Measurements from ENCODE around the gene CRHBP. TPM values are rescaled to one million over a fixed set of nuclear protein-coding genes. Genes with fewer than 3 reads are reported as not detected.
"Not testable (repeated sequence)": the region's sequence is repeated elsewhere in the genome, so short reads cannot be mapped to it uniquely, and the experiment has no call there.

CRHBP gene
- total RNA-seq, 2 donors from 2014 or later: 0.62 to 0.83 TPM

DNA sequence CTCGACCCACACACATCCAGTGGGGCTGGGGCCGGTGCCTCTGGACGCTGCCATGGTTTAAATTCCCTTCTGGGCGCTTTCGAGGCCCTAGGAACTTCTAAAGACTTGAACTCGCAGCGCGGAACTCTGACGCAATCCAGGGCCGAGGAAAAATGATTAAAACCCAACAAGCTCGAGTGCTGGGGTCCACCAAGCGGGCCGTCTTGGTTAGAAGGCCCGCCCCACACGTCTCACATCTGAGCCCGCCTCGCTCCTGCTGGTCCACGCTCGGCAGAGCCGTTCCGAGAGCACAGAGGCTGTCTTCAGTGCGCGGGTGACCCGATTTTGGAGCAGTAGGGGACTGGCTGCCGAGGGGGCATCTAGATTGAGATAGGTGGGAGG, 1.5 kb downstream of the CRHBP start:
- DNase-seq (ENCODE audit: low spot score): no peak
- intact Hi-C loops (cut with DNase I): no loop called here

DNA sequence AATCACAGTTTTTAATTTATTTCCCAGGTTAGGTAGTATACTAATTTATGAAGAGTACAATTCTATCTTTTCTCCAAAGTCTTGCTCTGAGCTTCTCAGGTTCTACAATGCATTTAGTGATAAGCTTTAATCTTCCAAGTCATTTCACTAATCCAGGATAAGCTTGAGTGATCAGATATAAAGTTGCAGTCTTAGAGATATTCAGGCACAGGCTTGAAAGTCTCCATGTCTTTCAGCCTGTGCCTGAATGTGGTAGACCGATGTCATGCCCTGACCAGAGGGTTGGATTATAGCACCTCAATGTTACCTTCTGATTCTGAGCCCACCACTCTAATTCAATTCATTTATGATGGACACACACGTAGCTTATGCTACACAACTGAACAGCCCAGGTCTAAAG, 3.2 kb downstream of the CRHBP start:
- intact Hi-C loops (cut with DNase I): no loop called here
- DNase-seq (ENCODE audit: low spot score): no peak

DNA sequence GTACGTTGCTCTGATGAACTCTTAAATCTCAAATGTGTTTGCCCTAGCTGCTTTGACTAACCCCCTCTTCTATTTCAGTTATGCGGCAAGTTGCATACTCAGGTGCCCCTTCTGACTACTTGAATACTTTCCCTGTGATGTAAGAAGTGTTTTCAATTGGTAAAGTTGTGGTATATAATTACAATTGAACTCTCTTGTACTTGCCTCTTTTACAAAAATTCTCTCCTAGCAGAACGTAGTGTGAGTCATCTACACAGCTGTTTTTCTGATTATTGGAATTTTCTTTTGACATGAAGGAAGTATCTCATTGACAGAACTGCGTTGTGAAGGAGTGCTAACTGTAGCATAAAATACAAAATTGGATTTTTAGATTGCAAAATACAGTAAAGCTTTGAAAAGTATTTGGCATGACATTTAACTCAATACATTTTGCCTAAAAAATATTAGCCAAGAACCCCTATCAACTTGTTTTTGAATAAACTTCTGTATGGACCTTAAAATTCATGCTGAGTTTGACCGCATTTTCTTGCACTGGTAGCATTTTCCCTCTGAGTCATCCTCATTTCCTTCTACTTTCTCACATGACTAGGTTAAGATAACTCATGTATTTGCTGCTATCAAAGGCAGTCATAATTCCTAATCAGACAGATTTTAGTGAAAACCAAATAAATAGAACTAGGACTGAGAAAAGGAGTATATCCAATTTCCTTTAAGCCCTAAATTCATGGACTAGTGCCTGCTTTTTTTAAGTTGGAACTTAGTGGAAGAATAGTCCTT, 6.3 kb downstream of the CRHBP start:
- intact Hi-C loops (cut with DNase I): no loop called here
- DNase-seq (ENCODE audit: low spot score): no peak

DNA sequence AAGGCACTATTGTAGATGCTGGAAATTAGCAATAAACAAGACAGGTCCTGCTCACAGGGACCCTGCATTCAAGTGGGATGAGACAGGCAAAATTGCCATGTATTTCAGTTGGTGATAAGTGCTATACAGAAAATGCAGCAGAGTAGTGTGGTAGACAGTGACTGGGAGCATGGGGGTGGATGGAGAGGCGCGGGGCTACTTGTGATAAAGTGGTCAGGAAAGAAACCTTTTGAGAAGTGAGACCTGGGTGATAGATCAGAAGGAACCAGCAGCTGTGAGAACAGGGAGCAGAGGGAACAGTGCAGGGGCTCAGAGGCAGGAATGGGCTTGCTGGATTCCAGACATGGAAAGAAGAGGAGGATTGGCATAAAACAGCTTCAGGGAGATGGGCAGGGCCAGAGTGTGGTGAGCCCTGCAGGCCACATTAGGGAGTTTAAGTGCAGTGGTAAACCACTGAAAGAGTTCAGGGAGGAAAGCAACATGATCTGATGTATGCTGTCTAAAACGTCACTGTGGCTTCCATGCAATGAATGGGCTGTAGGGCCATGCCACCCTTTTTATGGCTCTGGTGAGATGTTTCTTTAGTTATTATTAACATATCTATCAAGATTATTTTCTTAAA, 7.3 kb downstream of the CRHBP start:
- DNase-seq (ENCODE audit: low spot score): no peak
- intact Hi-C loops (cut with DNase I): no loop called here

DNA sequence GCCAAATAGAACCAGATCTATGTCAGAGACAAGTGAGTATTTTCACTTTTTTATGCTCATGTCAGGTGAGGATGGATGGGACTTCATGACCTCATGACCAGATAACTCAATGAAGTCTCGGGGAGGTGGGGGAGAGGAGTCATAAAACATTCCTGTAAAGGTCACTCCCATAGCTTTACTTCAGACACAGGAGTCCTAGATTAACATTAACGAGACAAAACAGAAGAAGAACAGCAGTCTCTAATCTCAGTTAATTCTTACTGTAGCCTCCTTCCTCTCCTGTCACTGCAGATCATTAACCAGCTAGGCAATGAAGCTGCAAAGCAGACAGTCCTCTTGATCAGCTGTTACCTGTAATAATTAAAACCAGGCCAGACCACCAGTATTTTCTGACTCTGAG, 11.2 kb downstream of the CRHBP start:
- intact Hi-C loops (cut with DNase I): no loop called here
- DNase-seq (ENCODE audit: low spot score): no peak

DNA sequence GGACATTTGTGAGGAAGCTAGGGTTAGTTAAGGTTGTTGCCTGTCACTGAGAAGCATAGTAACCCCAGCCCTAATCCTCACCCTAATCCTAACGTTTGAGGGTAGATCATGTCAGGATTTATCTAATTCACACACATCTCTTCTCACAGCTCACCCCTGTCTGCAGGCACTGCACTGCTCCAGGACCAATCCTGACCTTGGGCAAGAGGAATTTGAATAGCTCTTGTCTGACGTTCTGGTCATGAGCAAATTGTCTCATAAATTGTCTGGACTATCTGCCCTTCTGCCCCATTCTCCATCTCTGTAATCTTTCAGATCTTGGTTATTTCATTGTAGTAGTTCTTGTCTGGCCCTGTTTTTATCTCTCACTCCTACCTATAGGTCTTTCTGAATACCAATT, 18.7 kb downstream of the CRHBP start:
- no peak for DNase-seq (ENCODE audit: low spot score)
- intact Hi-C loops (cut with DNase I): no loop called here

DNA sequence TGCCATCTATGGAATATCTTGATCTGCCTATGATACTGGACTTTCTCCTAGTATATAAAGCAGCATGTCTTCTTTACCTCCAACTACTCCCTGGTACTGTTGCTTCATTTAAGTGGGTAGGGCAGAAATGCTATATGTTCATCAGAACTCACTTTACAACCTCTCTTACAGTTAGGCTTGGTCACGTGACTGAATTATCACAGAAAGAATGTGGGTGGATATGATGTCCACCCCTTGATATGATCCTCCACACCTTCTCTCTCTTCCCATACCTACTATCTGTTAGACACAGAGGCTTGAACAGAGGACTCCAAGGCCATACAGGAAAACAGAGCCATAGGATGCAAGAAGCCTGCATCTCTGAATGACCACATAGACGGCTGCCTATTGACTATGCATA, 19.8 kb downstream of the CRHBP start:
- DNase-seq (ENCODE audit: low spot score): no peak
- intact Hi-C loops (cut with DNase I): no loop called here

DNA sequence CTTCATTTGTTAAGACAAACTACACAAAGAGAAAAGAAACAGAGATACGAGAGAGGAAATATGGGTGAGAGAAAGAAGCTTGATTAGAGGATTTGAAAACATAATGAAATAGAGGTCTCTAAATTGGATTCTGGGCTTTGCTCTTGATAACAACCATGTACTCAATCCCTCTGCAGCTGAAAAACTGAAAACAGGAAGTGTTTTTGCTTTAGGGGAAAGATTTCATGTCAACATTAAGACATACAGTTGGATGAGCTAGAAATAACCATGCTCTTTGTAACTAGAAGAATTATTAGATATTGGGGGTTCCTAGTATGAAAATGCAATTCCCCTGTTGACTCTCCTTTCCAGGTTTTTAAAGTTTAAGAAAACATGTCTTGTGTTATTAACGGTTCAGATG, 21.9 kb downstream of the CRHBP start:
- no peak for DNase-seq (ENCODE audit: low spot score)

DNA sequence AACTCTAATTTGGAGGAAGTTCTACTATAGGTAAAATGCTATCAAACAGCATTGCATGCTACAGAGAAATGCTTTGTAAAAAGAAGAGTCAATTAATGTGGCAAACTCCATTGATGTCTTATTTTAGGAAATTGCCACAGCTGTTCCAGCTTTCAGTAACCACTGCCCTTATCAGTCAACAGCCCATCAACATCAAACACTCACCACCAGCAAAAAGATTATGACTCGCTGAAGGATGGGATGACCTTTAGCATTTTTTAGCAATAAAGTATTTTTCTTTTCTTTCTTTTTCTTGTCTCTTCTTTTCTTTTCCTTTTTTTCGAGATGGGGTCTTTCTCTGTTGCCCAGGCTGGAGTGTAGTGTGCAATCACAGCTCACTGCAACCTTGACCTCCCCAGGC, 26.0 kb downstream of the CRHBP start:
- no peak for DNase-seq (ENCODE audit: low spot score)

More for the DNA sequence above, 21.9 kb downstream of the CRHBP start:
- intact Hi-C loops (cut with DNase I): no loop called here

DNA sequence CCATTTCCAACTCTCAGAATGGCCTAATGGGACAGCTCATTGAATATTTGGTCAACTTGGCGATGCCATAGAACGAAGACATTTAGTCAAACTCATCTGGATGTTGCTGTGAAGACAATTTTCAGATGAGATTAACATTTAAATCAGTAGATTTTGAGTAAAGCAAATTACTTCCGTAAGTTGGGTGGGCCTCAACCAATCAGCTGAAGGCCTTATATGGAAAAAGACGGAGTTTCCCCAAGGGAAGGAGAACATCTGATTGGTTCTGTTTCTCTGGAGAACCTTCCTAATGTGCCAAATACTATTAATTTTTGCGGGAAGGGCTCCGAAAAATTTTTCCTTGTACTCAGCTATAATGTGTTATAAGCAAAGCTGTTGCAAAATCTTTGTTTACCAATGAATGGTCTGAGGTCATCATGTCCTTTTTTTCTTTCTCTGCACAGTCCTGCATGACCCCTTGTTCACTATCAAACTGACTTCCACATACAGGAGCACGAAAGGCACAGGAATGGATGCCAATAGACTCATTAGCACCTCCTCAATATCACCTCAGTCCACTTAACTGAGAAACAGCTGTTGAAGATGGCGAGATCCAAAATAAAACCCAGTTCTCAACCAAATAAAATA, 27.8 kb downstream of the CRHBP start:
- intact Hi-C loops (cut with DNase I): no loop called here
- no peak for DNase-seq (ENCODE audit: low spot score)

More for the DNA sequence above, 26.0 kb downstream of the CRHBP start:
- intact Hi-C loops (cut with DNase I): no loop called here

DNA sequence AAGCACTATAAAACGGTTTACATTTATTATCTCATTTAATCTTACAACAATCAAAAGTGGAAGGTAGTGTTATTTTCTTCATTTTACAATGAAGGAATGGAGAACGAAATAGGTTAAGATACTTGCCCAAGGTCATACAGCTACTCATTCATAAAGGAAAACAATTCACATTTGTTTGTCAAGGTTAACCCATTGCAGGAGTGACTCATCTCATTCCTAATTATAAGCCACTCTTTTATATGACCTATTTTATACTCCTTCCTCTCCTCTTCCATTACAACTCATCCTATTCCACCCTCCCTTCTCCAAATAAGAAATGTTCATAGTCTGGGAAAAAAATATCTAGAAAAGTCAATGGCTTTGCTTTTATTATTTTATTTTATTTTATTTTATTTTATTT, 29.6 kb downstream of the CRHBP start:
- no peak for DNase-seq (ENCODE audit: low spot score)
- intact Hi-C loops (cut with DNase I): no loop called here

DNA sequence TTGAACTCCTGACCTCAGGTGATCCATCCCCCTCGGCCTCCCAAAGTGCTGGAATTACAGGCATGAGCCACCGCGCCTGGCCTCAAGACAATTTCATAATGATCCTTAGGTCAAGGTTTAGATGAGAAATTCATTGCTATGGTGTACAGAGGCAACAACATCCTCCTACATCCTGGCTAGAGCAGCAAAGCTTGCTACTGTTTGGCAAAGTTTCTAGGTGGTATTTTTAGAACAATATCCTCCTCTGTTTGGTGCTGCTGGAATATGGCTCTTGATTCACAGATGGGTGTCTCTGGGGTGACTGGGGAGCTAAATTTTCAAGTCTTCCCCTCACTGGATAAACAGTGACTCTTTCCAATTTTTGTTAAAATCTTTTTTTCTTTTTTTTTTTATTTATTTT, 30.6 kb downstream of the CRHBP start:
- DNase-seq (ENCODE audit: low spot score): no peak
- intact Hi-C loops (cut with DNase I): no loop called here

DNA sequence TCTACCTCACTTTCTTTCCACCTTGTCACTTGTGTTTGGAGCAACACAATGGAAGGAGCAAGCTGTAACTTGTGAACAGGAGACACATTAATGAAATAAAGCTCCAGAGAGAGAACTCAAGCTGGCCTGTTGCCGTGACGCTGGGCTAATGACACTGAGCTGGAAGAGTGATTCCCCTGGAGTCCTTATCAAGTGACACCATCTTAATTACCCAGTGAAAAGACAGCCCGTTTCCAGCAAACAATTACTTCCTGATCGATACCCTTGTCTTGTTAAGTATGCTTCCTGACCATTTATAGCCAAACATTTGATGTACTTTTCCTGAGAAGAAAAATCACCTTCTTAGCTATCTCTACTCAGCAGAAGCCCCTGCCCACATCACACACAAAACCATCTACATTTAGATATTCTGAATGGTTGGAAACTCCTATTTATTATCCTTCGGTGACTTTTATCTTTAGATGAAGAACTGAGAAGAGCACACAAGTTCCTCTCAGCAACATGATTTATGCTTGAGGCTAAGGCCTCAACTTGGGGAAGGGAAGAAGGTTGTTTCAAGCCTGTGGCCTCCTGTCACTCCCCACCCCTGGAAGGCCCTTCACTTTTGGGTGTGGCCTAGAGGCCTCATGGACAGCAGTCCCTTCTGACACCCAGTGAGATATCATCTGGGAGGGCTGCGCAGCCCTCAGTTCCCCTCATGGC, 34.1 kb downstream of the CRHBP start:
- intact Hi-C loops (cut with DNase I): no loop called here
- no peak for DNase-seq (ENCODE audit: low spot score)

DNA sequence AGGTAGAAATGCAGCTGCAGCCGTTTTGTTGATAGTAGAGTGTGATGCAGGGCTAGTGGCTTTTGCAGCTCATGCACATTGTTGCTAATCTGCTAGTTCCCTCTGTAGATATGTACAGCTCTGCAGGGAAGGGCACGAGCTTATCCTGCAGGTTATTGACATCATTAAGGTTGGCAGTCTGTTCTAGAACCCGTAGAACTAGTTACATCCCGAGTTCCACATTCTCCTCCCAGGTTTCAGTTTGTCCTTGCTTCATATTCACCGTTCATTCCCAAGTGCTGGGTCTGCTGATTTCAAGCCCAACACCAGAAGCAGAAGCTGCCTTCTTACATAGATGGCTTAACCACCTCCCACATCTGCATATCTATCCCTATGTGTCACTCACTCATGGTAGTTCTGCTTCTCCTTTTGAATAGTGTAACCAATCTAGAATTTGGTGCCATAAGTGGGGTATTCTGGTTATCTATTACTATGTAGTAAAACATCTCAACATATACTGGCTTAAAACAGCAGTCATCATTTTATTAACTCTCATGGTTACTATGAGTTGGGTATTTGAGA, 38.1 kb downstream of the CRHBP start:
- DNase-seq (ENCODE audit: low spot score): no peak
- intact Hi-C loops (cut with DNase I): loop anchor here in 1 of 2 donors (5.0 kb wide), 1 partner anchor 646 kb away; the partner anchor contains the start of gene OTP

DNA sequence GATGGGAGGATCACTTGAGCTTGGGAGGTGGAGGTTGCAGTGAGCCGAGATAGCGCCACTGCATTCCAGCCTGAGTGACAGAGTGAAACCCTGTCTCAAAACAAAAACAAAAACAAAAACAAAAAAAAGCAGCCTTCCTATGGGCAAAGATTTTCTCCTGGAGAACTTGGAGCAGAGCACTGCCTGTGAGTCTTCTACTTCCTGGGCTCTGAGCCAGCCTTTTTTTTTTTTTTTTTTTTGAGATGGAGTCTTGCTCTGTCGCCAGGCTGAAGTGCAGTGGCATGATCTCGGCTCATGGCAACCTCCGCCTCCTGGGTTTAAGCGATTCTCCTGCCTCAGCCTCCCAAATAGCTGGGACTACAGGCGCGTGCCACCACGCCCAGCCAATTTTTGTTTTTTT, 40.6 kb downstream of the CRHBP start:
- intact Hi-C loops (cut with DNase I): loop anchor here in 1 of 2 donors (5.0 kb wide), 1 partner anchor 644 kb away; the partner anchor contains the start of gene OTP
- DNase-seq (ENCODE audit: low spot score): not testable (repeated sequence)

DNA sequence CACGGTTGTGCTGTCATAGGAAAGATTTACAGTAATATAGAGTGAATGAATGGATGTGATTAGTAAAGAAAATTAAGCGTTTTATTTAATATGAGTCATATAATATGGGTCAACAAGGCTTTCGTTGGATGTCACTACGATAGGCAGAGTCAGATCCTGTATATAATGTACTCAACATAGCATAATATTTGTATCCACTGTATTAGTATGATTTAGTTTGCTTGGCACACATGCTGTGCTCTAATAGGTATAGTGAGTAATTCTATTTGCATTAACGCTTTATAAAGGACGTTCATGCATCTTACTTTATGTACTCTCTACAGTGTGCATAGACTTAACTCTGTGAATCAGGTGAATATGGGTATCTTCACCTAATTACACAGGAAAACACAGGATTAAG, 41.5 kb downstream of the CRHBP start:
- DNase-seq (ENCODE audit: low spot score): no peak
- intact Hi-C loops (cut with DNase I): loop anchor here in 1 of 2 donors (5.0 kb wide), 1 partner anchor 643 kb away; the partner anchor contains the start of gene OTP

DNA sequence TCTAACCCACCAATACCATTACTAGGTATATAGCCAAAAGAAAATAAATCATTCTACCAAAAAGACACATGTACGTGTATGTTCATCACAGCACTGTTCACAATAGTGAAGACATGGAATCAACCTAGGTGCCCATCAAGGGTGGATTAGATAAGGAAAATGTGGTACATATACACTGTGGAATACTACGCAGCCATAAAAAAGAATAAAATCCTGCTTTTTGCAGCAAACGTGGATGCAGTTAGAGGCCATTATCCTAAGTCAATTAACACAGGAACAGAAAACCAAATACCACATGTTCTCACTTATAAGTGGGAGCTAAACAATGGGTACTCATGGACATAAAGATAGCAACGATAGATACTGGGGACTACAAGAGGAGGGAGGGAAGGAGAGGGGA, 45.4 kb downstream of the CRHBP start:
- intact Hi-C loops (cut with DNase I); DNase-seq (ENCODE audit: low spot score): not testable (repeated sequence)

DNA sequence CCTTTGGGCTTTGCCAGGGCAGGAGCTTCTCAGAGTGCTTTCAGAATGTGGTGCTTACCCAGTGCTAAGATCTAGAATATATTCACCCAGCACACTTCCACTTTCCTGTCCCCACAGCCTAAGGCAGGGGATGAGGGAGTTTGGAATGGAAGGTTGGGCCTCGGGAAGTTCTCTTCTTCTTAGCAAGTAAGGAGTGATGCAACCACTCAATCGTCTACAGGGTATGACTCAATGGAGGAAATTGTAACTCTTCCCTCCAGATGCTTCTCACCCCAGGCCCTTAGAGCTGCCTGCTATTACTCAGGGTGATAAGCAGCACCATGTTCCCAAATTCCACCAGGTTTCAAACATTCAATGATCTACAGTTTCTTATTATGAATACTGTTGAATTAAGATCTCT, 46.6 kb downstream of the CRHBP start:
- intact Hi-C loops (cut with DNase I): no loop called here
- no peak for DNase-seq (ENCODE audit: low spot score)

DNA sequence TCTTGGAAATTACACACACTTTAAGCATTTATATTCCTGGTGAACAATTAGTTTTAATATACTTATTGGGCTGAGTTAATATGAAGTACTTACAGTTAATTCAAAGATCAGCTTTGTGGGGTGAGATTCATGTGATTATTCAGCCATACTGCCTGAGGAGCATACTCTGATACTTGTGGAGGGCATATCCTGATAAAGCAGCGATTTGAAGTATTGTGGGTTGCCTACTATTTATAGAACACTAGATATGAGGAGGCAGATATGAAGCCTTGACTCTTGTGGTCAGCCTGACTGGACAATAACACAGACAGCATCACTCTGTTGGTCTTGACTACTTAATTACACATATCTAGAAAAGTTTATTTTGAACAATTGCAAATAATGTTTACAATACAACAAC, 50.4 kb downstream of the CRHBP start:
- no peak for DNase-seq (ENCODE audit: low spot score)
- intact Hi-C loops (cut with DNase I): no loop called here

DNA sequence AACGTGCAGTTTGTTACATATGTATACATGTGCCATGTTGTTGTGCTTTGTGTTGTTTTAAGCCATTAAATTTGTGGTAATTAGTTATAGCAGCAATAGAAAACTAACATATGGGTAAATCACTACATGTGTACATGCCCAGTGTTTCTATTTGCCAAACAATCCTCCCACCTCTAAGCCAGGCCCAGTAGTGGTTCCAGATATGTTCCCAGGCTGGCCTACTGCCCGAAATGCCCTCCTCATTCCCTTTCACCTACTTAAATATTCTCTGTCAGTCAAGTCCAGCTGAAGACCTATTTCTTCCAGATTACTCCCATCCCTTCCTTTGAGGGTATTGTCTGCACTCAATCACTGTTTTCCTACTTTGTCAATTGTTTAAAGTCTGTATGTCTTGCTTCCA, 53.3 kb downstream of the CRHBP start:
- DNase-seq (ENCODE audit: low spot score): no peak
- intact Hi-C loops (cut with DNase I): no loop called here

Data from posterior vena cava (tissue), 2 donors.